MM.1S (cell line): ENCODE data around the gene HELZ2.

ENCODE experiments used
- DNase-seq: peaks from one replicate; pipeline ENCODE4 v3.0.0-alpha.2; 2015
- H2AFZ ChIP-seq: fragments of 300-600 bp; sonication (generic); 2 replicates; pipeline ENCODE4 v1.6.0; 2016; ENCODE audit warnings: antibody characterized with exemption, low read length
- H3F3A ChIP-seq: fragments of 300-600 bp; sonication (generic); 2 replicates; pipeline ENCODE4 v1.6.1; 2016; ENCODE audit warnings: mild to moderate bottlenecking, antibody characterized with exemption, low read length, moderate library complexity, mixed read lengths; ENCODE audit not compliant: insufficient read depth
- H3K27ac ChIP-seq: fragments of 300-600 bp; sonication (generic); 2 replicates; pipeline ENCODE4 v1.5.1; 2016; ENCODE audit warnings: mild to moderate bottlenecking, low read length
- H3K27me3 ChIP-seq: fragments of 300-600 bp; sonication (generic); replicated peaks from 2 replicates; pipeline ENCODE4 v1.6.0; 2016; ENCODE audit warnings: low read length; ENCODE audit not compliant: insufficient read depth
- H3K36me3 ChIP-seq: fragments of 300-600 bp; sonication (generic); replicated peaks from 2 replicates; pipeline ENCODE4 v1.6.1; 2016; ENCODE audit warnings: mild to moderate bottlenecking, low read length, mixed read lengths; ENCODE audit not compliant: insufficient read depth
- H3K4me1 ChIP-seq: fragments of 300-600 bp; sonication (generic); 2 replicates; pipeline ENCODE4 v1.6.1; 2016; ENCODE audit warnings: low read length, mixed read lengths
- H3K4me2 ChIP-seq: fragments of 300-600 bp; sonication (generic); 2 replicates; pipeline ENCODE4 v1.6.0; 2016; ENCODE audit warnings: low read depth, low read length
- H3K4me3 ChIP-seq: fragments of 300-600 bp; sonication (generic); 2 replicates; pipeline ENCODE4 v1.5.1; 2016; ENCODE audit warnings: low read length, mixed read lengths
- H3K79me2 ChIP-seq: fragments of 300-600 bp; sonication (generic); 2 replicates; pipeline ENCODE4 v1.6.1; 2016; ENCODE audit warnings: mixed run types, low read length, mixed read lengths
- H3K9ac ChIP-seq: fragments of 300-600 bp; sonication (generic); 2 replicates; pipeline ENCODE4 v1.6.1; 2016; ENCODE audit warnings: low read length, mixed read lengths
- H3K9me2 ChIP-seq: fragments of 300-600 bp; sonication (generic); replicated peaks from 2 replicates; pipeline ENCODE4 v1.6.1; 2016; ENCODE audit warnings: mild to moderate bottlenecking, low read length, mixed read lengths; ENCODE audit not compliant: insufficient read depth
- H3K9me3 ChIP-seq: fragments of 300-600 bp; sonication (generic); replicated peaks from 2 replicates; pipeline ENCODE4 v1.6.1; 2016; ENCODE audit warnings: mild to moderate bottlenecking, low read length, mixed read lengths; ENCODE audit not compliant: insufficient read depth
- H4K20me1 ChIP-seq: fragments of 300-600 bp; sonication (generic); 2 replicates; pipeline ENCODE4 v1.6.1; 2016; ENCODE audit warnings: mild to moderate bottlenecking, low read length, moderate library complexity, mixed read lengths; ENCODE audit not compliant: insufficient read depth
- CTCF ChIP-seq: fragments of 300-600 bp; sonication (generic); IDR thresholded peaks from 2 replicates; pipeline ENCODE4 v1.5.1; 2016; ENCODE audit warnings: antibody characterized with exemption, low read length, mixed read lengths
- EZH2 ChIP-seq: fragments of 300-600 bp; sonication (generic); optimal IDR thresholded peaks from 2 replicates; pipeline ENCODE3; 2017; ENCODE audit warnings: low read depth, mild to moderate bottlenecking, antibody characterized with exemption, low read length, mixed read lengths
- EZH2phosphoT487 ChIP-seq: fragments of 300-600 bp; sonication (generic); IDR thresholded peaks from 2 replicates; pipeline ENCODE4 v1.6.1; 2018; ENCODE audit warnings: antibody characterized with exemption, low read length

Gene HELZ2

GRCh38 chr20:63541371-63541770, 32.7 kb downstream of the HELZ2 start:
- no peaks in the 10 kb centered on the region for H3K36me3 ChIP-seq
- no peak overlapping the region for H3K27ac ChIP-seq
- DNase-seq, result no peak
- H3K4me1 ChIP-seq, result peaks cover 7% of the 10 kb centered on the region; the same call in 1 of the 2 replicates
- TF ChIP-seq EZH2phosphoT487, result no peak
- no peak for TF ChIP-seq CTCF
- TF ChIP-seq EZH2, result no peak
- no peak overlapping the region for H3K4me3 ChIP-seq
- 0 out of 2 replicates have a peak, but pooled peaks cover 4% of the 10 kb centered on the region for H3F3A ChIP-seq
- peaks cover 76% of the 10 kb centered on the region for H3K27me3 ChIP-seq
- no peaks in the 10 kb centered on the region for H3K79me2 ChIP-seq
- no peaks in the 10 kb centered on the region for H3K9me3 ChIP-seq
- H2AFZ ChIP-seq, result no peak overlapping the region
- no peaks in the 10 kb centered on the region; the same call in 1 of the 2 replicates for H4K20me1 ChIP-seq
- no peak overlapping the region for H3K4me2 ChIP-seq
- no peak overlapping the region for H3K9ac ChIP-seq
- no peaks in the 10 kb centered on the region for H3K9me2 ChIP-seq

- no peaks in the 10 kb centered on the region for H3K9me3 ChIP-seq
- no peak overlapping the region for H3K9ac ChIP-seq
- no peak overlapping the region for H3K4me3 ChIP-seq
- H4K20me1 ChIP-seq, result no peaks in the 10 kb centered on the region
- H2AFZ ChIP-seq, result no peak overlapping the region
- no peak overlapping the region for H3K27ac ChIP-seq
- H3K4me2 ChIP-seq, result no peak overlapping the region
- H3F3A ChIP-seq, result 0 out of 2 replicates have a peak, but pooled peaks cover 4% of the 10 kb centered on the region
- DNase-seq, result no peak
- H3K36me3 ChIP-seq, result no peaks in the 10 kb centered on the region
- H3K4me1 ChIP-seq, result peaks cover 7% of the 10 kb centered on the region; the same call in 1 of the 2 replicates
- no peaks in the 10 kb centered on the region for H3K9me2 ChIP-seq
- H3K27me3 ChIP-seq, result peaks cover 69% of the 10 kb centered on the region
- TF ChIP-seq EZH2 (no peak), CTCF (no peak), EZH2phosphoT487 (no peak)
- no peaks in the 10 kb centered on the region for H3K79me2 ChIP-seq
These were observed 33.4 kb downstream of the HELZ2 start for GRCh38 chr20:63540417-63541186.

GRCh38 chr20:63539441-63540370, 34.3 kb downstream of the HELZ2 start:
- no peak overlapping the region for H3K4me2 ChIP-seq
- H3K9ac ChIP-seq, result no peak overlapping the region

More at GRCh38 chr20:63539441-63540370, 34.3 kb downstream of the HELZ2 start:
- peaks cover 7% of the 10 kb centered on the region; the same call in 1 of the 2 replicates for H3K4me1 ChIP-seq
- H3K36me3 ChIP-seq, result no peaks in the 10 kb centered on the region
- no peaks in the 10 kb centered on the region for H3K9me2 ChIP-seq
- TF ChIP-seq EZH2phosphoT487 (no peak), EZH2 (no peak), CTCF (no peak)
- no peaks in the 10 kb centered on the region for H3K9me3 ChIP-seq
- H4K20me1 ChIP-seq, result no peaks in the 10 kb centered on the region
- no peaks in the 10 kb centered on the region for H3K79me2 ChIP-seq
- no peak overlapping the region for H2AFZ ChIP-seq
- peaks cover 60% of the 10 kb centered on the region for H3K27me3 ChIP-seq
- DNase-seq, result no peak
- H3K4me3 ChIP-seq, result no peak overlapping the region
- 0 out of 2 replicates have a peak, but pooled peaks cover 4% of the 10 kb centered on the region for H3F3A ChIP-seq
- no peak overlapping the region for H3K27ac ChIP-seq
